Measurements from ENCODE around the gene NUDT13.
"Not testable (repeated sequence)": the region's sequence is repeated elsewhere in the genome, so short reads cannot be mapped to it uniquely, and the experiment has no call there.

NUDT13 gene

GRCh38 chr10:73106301-73106700 is 4.0 kb upstream of the NUDT13 start:
- DNase-seq: no peak

DNA sequence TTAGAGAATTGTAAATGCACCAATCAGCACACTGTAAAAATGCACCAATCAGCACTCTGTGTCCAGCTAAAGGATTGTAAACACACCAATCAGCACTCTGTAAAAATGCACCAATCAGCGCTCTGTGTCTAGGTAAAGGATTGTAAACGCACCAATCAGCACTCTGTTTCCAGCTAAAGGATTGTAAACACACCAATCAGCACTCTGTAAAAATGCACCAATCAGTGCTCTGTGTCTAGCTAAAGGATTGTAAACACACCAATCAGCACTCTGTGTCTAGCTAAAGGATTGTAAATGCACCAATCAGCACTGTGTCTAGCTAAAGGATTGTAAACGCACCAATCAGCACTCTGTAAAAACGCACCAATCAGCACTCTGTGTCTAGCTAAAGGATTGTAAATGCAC is 1.0 kb upstream of the NUDT13 start:
- DNase-seq: not testable (repeated sequence)

GRCh38 chr10:73112032-73112431 is 1.8 kb downstream of the NUDT13 start:
- DNase-seq: not testable (repeated sequence)

DNA sequence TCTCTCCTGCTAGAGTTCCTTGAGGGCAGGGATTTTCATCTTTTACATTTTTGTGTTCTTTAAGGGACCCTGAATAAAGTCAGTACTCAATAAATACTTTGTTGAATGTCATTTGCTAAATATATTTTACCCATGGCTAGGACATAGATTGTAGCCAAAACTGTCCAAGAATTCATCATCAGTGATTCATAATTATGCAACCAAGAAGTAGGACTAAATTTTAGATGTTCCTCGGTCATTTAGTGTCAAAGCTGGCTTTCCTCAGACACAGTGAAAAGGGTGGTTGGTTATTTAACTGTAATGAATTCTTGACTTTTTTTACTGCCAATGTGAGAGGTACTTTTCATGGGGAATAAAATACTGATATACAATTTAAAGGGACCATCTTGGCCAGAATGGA is 3.3 kb downstream of the NUDT13 start:
- no peak for DNase-seq

- no peak for DNase-seq
These were observed 5.8 kb downstream of the NUDT13 start for GRCh38 chr10:73116017-73116416.

- no peak for DNase-seq
These were observed 7.9 kb downstream of the NUDT13 start for GRCh38 chr10:73117976-73118743.

- DNase-seq: no peak
These were observed 9.2 kb downstream of the NUDT13 start for GRCh38 chr10:73119457-73119856.

- DNase-seq: no peak
These were observed 9.7 kb downstream of the NUDT13 start for GRCh38 chr10:73119952-73120351.

DNA sequence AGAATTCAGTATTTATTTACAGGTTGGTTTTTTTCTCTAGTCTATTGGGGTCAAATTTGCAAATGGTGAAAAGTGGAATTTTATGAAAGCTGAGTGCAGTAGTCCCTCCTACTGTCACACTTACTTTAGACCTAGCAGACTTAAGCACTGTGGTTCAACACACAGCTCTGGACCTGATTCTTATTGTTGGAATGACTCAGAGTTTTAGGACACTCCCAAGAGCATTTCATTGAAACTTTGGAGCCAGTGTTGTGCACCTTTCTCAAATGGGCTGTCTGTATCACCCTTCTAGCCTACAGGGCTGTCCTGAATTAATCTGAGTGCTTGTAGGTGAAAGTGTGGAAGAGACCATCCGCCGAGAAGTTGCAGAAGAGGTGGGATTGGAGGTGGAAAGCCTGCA is 16.1 kb downstream of the NUDT13 start:
- no peak for DNase-seq

DNA sequence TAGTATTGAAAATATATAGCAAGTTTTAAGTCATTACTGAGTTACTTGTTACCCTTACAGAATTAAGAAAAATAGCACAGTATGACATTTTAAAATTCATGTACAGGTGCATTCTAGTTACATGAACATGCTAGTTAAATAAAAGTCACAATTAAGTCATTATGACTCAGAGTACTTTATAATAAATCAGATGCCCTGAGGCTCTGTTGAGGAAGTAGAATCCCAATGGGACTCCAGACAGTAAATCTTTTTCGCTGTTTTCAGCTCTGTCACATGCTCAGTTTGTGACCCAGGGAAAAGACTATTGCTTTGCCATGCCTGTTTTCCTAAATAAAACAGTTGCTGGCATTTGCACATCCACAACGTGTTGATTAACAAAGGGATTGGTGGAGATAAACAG is 21.0 kb downstream of the NUDT13 start:
- no peak for DNase-seq

DNA sequence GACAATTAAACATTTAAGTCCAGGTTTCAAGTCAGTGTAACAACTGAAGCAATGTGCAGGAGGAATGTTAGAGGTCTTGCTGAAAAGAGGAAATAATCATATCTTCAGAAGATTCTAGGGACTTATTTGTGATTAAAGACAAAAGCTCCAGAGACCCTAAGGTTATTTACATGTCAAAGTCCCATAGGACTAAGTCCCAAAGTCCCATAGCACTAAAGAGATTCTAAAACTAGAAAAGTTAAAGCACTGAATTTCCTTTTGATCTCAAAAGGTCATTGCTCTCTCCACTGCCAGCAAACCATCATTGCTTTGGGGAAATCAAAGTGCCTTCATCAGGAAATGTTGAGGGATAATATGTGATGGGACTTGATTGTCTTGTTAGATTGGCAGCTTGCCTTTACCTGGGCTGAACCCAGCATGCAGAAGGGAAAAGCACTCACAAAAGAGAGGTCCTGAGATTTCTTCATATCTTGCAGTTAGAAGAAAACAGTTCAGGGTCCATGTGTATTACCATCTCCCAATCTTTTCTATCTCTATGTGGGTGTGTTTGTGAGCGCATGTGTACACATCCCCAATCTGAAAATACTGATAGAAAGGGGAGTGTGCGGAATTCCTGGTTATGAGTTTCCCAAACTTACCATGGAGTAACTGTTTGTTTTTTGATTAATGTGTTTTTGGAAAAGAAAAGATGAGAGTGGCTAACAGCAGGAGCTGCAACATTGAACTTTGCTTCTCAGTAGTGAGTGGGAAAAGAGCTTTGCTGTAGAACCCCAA is 21.8 kb downstream of the NUDT13 start:
- no peak for DNase-seq

DNA sequence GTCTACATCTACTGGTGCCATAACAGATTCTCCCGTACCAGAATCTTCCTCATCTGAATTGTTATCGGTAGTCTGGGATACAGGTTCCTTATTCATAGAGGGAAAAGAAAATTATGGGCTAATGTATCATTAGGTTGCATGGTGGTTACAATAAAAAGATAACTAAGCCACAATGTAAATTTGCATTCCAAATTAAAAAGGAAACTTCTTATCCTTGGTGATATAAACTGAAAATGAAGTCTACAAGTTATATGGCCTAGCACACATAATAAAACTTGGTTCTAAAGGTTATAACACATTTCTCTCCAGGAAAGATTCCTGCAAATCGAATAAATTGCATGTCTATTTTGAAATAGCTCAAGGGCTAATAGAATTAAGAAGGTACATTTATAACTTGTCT is 24.5 kb downstream of the NUDT13 start:
- no peak for DNase-seq

- no peak for DNase-seq
These were observed 26.4 kb downstream of the NUDT13 start for GRCh38 chr10:73136627-73137026.

DNA sequence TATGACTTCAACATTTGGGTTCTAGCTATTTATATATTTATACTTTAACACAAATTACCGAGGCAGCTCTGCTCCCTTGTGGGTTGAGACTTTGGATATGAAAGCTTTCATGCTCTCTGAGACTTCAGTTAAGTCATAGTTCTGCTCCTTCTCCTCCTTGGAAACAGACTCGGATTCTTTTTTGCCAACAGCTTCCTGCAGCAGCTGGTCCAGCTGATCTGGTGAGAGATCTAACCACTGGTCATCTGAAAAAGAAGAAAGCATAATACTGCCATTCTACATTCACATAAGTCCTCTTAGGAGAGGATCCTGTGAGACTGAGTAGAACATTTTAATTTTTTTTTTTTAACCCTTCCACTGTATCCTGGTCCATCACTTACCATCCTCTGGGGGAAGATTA is 29.0 kb downstream of the NUDT13 start:
- no peak for DNase-seq

DNA sequence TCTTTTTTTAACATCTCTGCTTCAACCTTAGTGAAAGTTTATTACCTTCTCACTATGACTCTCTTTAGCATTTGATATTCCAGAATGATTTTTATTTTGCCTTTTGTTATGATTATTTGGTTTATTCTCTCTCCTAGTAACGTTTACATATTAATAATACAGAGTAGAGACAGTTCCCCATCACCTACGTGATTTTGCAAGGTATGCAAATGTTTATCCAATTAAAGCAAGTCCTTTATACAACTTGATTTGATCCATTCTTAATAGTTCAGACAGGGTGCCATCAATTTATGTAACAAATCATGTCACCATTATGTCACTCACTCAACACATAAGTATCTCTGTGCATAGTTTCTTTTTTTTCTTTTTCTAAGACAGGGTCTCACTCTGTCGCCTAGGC is 31.3 kb downstream of the NUDT13 start:
- DNase-seq: no peak

DNA sequence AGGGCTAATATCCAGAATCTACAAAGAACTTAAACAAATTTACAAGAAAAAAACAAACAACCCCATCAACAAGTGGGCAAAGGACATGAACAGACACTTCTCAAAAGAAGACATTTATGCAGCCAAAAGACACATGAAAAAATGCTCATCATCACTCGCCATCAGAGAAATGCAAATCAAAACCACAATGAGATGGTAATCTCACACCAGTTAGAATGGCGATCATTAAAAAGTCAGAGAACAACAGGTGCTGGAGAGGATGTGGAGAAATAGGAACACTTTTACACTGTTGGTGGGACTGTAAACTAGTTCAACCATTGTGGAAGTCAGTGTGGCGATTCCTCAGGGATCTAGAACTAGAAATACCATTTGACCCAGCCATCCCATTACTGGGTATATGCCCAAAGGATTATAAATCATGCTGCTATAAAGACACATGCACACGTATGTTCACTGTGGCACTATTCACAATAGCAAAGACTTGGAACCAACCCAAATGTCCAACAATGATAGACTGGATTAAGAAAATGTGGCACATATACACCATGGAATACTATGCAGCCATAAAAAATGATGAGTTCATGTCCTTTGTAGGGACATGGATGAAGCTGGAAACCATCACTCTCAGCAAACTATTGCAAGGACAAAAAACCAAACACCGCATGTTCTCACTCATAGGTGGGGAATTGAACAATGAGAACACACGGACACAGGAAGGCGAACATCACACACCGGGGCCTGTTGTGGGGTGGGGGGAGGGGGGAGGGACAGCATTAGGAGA is 40.6 kb downstream of the NUDT13 start:
- not testable (repeated sequence) for DNase-seq

DNA sequence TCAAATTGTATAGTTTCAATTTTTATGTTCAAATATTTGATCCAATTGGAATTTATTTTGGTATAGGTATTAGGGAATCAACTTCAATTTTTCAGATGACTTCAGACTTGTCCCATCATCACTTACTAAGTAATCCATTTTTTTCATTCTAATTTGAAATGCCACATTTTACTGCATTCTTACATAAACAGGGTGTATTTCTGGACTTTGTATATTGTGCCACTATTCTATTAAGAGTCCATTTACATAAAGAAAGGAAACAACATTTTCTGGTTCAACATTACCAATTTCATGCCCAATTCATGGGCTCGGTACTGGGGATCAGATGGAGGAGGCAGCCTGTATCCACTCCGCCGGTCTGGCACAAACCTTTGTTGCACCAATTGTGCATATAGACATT is 41.8 kb downstream of the NUDT13 start:
- no peak for DNase-seq

- DNase-seq: no peak
These were observed 45.8 kb downstream of the NUDT13 start for GRCh38 chr10:73156054-73156453.

DNA sequence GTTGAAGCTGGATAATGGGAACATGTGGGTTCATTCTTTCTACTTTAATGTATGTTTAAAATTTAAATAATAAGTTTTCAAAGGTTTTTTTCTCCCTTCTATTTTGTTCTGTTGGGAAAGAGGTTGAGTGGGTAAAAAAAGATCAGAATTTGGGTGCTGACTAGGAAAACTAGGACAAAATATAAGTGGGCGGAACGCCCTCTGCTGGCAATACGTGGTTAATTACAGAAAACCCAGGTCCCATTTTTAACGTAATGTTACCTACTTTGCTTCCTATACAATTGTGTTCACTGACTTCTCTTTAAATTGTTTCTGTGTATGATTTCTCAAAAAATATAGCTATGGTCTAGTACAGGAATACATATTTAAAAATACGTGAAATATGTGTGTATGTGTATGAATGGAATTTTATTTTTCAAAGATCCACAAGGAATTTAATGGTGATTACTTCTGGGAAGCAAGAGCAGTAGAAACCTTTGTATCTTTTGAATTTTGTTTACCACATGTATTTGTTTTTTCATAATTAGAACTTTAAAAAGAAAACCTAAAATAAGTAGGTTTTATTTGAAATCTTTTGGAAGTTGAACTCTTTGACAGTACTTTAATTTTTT is 48.9 kb downstream of the NUDT13 start:
- no peak for DNase-seq

- DNase-seq: no peak
These were observed 50.8 kb downstream of the NUDT13 start for GRCh38 chr10:73161079-73161478.

DNA sequence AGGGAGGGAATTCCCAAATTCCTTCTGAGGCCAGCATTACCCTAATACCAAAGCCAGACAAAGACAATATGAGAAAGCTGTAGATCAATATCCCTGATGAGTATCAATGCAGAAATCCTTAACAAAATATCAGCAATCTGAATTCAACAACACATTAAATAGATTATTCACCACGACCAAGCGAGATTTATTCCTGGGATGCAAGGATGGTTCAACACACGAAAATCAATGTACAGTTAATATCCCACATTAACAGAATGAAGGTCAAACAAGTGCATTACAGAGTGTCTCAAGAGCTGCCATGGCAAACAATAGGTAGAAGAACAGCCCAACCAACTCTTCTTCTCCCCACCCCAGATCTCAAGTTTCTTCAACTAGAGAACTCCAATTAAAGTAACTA is 51.4 kb downstream of the NUDT13 start:
- no peak for DNase-seq

DNA sequence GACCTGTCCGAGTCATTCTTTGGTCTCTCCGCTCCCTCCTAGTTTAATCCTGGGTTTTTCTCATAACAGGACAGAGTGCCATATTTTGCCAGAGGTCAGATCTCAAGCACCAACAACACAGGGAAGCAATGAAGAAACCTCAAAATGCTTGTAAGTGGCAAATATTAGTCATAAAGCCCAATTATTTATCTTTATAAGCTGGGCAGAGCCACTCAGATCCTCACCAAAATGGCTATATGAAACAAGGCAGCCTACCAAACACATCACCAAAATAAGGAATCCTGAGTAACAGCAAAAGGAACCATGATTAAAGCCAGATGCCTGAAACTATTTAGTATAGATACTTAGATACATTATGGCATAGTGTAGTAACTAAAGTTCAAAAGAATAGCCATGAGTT is 52.8 kb downstream of the NUDT13 start:
- no peak for DNase-seq

DNA sequence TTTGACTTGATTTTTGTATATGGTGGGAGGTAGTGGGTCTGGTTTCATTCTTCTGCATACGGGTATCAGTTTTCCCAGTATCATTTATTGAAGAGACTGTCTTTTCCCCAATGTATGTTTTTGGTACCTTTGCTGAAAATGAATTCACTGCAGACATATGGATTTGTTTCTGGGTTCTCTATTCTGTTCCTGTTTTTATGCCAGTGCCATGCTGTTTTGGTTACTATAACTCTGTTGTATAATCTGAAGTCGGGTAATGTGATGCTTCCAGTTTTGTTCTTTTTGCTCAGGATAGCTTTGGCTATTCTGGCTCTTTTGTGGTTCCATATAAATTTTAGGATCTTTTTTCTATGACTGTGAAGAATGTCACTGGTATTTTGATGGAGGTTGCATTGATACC is 56.7 kb downstream of the NUDT13 start:
- DNase-seq: no peak
